ENCODE results near the gene RANBP1.

Gene RANBP1

GRCh38 chr22:20176421-20177085, 60.6 kb downstream of the RANBP1 start:
- no peak for DNase-seq

Data from NCI-H2081 (cell line).